ENCODE results near the gene HDGFL2.

Gene HDGFL2

DNA sequence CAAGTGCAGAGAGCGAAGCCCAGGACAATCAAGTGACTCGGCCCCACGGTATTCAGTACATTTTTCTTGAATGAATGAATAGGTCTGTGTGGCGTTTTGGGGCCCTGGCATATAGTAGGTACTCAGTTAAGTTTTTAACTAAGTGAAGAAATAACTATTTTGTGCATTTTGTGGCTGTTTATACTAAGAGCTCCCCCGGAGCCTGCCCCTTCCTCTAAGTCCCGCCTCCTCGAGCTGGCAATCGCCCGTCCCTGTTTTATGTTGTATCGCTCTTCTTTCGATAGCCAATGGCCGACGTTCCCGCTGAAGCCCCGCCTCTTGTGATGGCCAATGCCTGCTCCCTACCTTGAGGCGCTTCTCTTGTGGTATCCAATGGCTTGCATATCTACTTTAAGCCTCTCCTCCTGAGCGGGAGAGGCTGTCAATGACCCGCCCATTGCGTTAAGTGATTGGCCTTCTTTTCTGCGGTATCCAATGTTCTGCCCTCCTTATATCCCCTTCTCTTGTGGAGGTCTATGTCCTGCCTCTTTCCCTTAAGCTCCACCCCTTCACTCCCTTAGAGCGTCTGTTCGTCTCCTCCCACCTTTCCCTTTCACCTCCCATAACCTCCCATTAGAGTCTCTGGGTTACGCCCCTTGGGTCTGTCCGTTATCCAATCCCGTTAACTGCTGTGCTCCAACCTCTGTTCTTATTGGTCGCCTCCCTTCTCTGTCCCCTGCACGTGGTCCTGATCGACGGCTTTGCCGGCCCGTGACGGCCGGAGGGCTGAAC lies 509 bp upstream of the HDGFL2 start (continued):
- TF ChIP-seq ZNF391 (tag by site-specific recombination; IDR thresholded peaks at IDR 0.05; ENCODE audit: borderline replicate concordance, low read depth) (no peak), ZNF776 (tag by site-specific recombination; IDR thresholded peaks at IDR 0.05; ENCODE audit: borderline replicate concordance) (no peak), ZNF248 (tag by site-specific recombination; IDR thresholded peaks at IDR 0.05) (no peak), ZNF561 (tag by site-specific recombination; IDR thresholded peaks at IDR 0.05; ENCODE audit: borderline replicate concordance) (0 out of 2 replicates have a peak, but pooled peaks have one; percentile 38), ZNF221 (tag by site-specific recombination; IDR thresholded peaks at IDR 0.05; ENCODE audit: borderline replicate concordance) (no peak), ZNF202 (tag by site-specific recombination; IDR thresholded peaks at IDR 0.05; ENCODE audit: borderline replicate concordance) (no peak), ZNF416 (tag by site-specific recombination; IDR thresholded peaks at IDR 0.05) (no peak), ZNF302 (tag by site-specific recombination; IDR thresholded peaks at IDR 0.05; ENCODE audit: low read depth) (no peak), IKZF3 (tag by site-specific recombination; IDR thresholded peaks at IDR 0.05) (no peak), ZNF175 (tag by site-specific recombination; IDR thresholded peaks at IDR 0.05) (no peak), FEZF1 (tag by site-specific recombination; IDR thresholded peaks at IDR 0.05) (no peak), ZNF48 (tag by site-specific recombination; IDR thresholded peaks at IDR 0.05) (no peak), ZNF600 (tag by site-specific recombination; IDR thresholded peaks at IDR 0.05) (no peak), ZNF571 (tag by site-specific recombination; IDR thresholded peaks at IDR 0.05) (no peak), GLIS2 (tag by site-specific recombination; IDR thresholded peaks at IDR 0.05) (peak; percentile 98), ZNF311 (tag by site-specific recombination; IDR thresholded peaks at IDR 0.05; ENCODE audit: borderline replicate concordance) (no peak), ZNF274 (IDR thresholded peaks at IDR 0.05; ENCODE audit: low read length) (no peak), ZNF274 (tag by site-specific recombination; IDR thresholded peaks at IDR 0.05; ENCODE audit: borderline replicate concordance) (no peak), ZNF654 (tag by site-specific recombination; IDR thresholded peaks at IDR 0.05; ENCODE audit: low read depth) (no peak), ZBTB17 (tag by site-specific recombination; IDR thresholded peaks at IDR 0.05) (no peak; the same call in 1 of the 2 replicates), ZNF394 (tag by site-specific recombination; IDR thresholded peaks at IDR 0.05; ENCODE audit: borderline replicate concordance) (no peak), ZNF404 (tag by site-specific recombination; IDR thresholded peaks at IDR 0.05) (no peak), EGR2 (tag by site-specific recombination; IDR thresholded peaks at IDR 0.05; ENCODE audit: low read depth) (peak; percentile 37; the same call in 1 of the 2 replicates), ZNF19 (tag by site-specific recombination; IDR thresholded peaks at IDR 0.05; ENCODE audit: low read depth) (no peak), ZNF335 (tag by site-specific recombination; conservative IDR thresholded peaks at IDR 0.05) (peak; percentile 92), WT1 (tag by site-specific recombination; IDR thresholded peaks at IDR 0.05) (peak; percentile 91), ZNF560 (tag by site-specific recombination; IDR thresholded peaks at IDR 0.05; ENCODE audit: borderline replicate concordance) (no peak), ZNF239 (tag by site-specific recombination; IDR thresholded peaks at IDR 0.05) (no peak), KLF9 (tag by site-specific recombination; IDR thresholded peaks at IDR 0.05; ENCODE audit: low read depth) (peak; percentile 89; the same call in 1 of the 2 replicates), ZFP3 (tag by site-specific recombination; IDR thresholded peaks at IDR 0.05; ENCODE audit: low read depth) (no peak), ZIC2 (tag by site-specific recombination; IDR thresholded peaks at IDR 0.05) (no peak), KLF16 (tag by site-specific recombination; IDR thresholded peaks at IDR 0.05) (peak; percentile 69), ZNF610 (tag by site-specific recombination; IDR thresholded peaks at IDR 0.05; ENCODE audit: borderline replicate concordance) (no peak), ZNF747 (tag by site-specific recombination; IDR thresholded peaks at IDR 0.05) (no peak)
- TF ChIP-seq, protein P1, sequence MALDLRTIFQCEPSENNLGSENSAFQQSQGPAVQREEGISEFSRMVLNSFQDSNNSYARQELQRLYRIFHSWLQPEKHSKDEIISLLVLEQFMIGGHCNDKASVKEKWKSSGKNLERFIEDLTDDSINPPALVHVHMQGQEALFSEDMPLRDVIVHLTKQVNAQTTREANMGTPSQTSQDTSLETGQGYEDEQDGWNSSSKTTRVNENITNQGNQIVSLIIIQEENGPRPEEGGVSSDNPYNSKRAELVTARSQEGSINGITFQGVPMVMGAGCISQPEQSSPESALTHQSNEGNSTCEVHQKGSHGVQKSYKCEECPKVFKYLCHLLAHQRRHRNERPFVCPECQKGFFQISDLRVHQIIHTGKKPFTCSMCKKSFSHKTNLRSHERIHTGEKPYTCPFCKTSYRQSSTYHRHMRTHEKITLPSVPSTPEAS (tag by site-specific recombination; IDR thresholded peaks at IDR 0.05) = no peak
- TF ChIP-seq, protein P2, sequence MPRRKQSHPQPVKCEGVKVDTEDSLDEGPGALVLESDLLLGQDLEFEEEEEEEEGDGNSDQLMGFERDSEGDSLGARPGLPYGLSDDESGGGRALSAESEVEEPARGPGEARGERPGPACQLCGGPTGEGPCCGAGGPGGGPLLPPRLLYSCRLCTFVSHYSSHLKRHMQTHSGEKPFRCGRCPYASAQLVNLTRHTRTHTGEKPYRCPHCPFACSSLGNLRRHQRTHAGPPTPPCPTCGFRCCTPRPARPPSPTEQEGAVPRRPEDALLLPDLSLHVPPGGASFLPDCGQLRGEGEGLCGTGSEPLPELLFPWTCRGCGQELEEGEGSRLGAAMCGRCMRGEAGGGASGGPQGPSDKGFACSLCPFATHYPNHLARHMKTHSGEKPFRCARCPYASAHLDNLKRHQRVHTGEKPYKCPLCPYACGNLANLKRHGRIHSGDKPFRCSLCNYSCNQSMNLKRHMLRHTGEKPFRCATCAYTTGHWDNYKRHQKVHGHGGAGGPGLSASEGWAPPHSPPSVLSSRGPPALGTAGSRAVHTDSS (tag by site-specific recombination; IDR thresholded peaks at IDR 0.05) = no peak
- TF ChIP-seq, protein P3, sequence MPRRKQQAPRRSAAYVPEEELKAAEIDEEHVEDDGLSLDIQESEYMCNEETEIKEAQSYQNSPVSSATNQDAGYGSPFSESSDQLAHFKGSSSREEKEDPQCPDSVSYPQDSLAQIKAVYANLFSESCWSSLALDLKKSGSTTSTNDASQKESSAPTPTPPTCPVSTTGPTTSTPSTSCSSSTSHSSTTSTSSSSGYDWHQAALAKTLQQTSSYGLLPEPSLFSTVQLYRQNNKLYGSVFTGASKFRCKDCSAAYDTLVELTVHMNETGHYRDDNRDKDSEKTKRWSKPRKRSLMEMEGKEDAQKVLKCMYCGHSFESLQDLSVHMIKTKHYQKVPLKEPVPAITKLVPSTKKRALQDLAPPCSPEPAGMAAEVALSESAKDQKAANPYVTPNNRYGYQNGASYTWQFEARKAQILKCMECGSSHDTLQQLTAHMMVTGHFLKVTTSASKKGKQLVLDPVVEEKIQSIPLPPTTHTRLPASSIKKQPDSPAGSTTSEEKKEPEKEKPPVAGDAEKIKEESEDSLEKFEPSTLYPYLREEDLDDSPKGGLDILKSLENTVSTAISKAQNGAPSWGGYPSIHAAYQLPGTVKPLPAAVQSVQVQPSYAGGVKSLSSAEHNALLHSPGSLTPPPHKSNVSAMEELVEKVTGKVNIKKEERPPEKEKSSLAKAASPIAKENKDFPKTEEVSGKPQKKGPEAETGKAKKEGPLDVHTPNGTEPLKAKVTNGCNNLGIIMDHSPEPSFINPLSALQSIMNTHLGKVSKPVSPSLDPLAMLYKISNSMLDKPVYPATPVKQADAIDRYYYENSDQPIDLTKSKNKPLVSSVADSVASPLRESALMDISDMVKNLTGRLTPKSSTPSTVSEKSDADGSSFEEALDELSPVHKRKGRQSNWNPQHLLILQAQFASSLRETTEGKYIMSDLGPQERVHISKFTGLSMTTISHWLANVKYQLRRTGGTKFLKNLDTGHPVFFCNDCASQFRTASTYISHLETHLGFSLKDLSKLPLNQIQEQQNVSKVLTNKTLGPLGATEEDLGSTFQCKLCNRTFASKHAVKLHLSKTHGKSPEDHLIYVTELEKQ (tag by site-specific recombination; IDR thresholded peaks at IDR 0.05; ENCODE audit: borderline replicate concordance) = no peak

All from HEK293 (cell line).